Body of pancreas (tissue), 4 donors: ENCODE measurements around the gene LRRFIP1. TPM values are rescaled to one million over a fixed set of nuclear protein-coding genes. Genes with fewer than 3 reads are reported as not detected.
A peak's percentile ranks its signal among the peaks of the same experiment; 100 is the strongest.

ENCODE experiments used
- ATAC-seq: fragments of 150-250 bp; one replicate; pipeline ENCODE4 v1.9.1; 2016
- DNase-seq, 4 donors: peaks; one replicate each; pipeline ENCODE4 v3.0.0-alpha.2; 2019
- H3K27ac ChIP-seq, 4 donors: fragments of 200-600 bp; sonication (generic); 1 replicate in 3 of 4; 2 replicates in 1 of 4; pipeline versions ENCODE4 v1.5.1 to v1.6.1; 2016 to 2019; ENCODE audit warnings: mild to moderate bottlenecking in 1 of 4, mixed read lengths in 1 of 4, moderate library complexity in 1 of 4
- H3K27me3 ChIP-seq, 2 donors: fragments of 200-600 bp; sonication (generic); one replicate each; pipeline ENCODE4 v1.6.0; 2016; ENCODE audit warnings: mild to moderate bottlenecking in 1 of 2
- H3K36me3 ChIP-seq, 2 donors: fragments of 200-600 bp; sonication (generic); replicated peaks in 1 of 2; 2 replicates each; pipeline ENCODE4 v1.5.1; 2016; ENCODE audit warnings: low read depth in 2 of 2; ENCODE audit not compliant: insufficient read depth in 1 of 2
- H3K4me1 ChIP-seq: fragments of 200-600 bp; sonication (generic); one replicate; pipeline ENCODE4 v1.6.0; 2016
- H3K4me3 ChIP-seq, 2 donors: fragments of 200-600 bp; sonication (generic); 1 replicate in 1 of 2; 2 replicates in 1 of 2; pipeline ENCODE4 v1.5.1; 2016 to 2019
- H3K9me3 ChIP-seq, 3 donors: fragments of 200-600 bp; sonication (generic); 1 replicate in 2 of 3; 2 replicates in 1 of 3; pipeline ENCODE4 v1.5.1; 2016
- POLR2A ChIP-seq, 3 donors: fragments of 450-650 bp; IDR thresholded peaks; one replicate each; pipeline ENCODE4 v1.6.1; 2016; ENCODE audit warnings: antibody characterized with exemption in 3 of 3, mild to moderate bottlenecking in 2 of 3
- WGBS, 2 donors: methylation state at CpG; one replicate each; pipeline ENCODE4 v1.1.5; 2017; 5-methylcytosine and 5-hydroxymethylcytosine counted together
- intact Hi-C: fragments of 100-400 bp; cut with DNase I; formaldehyde crosslinking; loops from one replicate; pipeline ENCODE4 v1.15.1; 2023
- total RNA-seq, 2 donors: library from RNA; depleted of rRNA; stranded (reverse); fragments of >200 nt; gene quantifications; one replicate each; pipeline ENCODE4 v1.1.0, GENCODE V29; 2016
- TF ChIP-seq, protein P1 (sequence below), 7 experiments: fragments of 450-650 bp in 4 of 7; fragments of 200-600 bp in 3 of 7; sonication (generic) in 3 of 7; IDR thresholded peaks; one replicate each; pipeline ENCODE4 v1.5.1; 2016 to 2019; ENCODE audit warnings: antibody characterized with exemption in 7 of 7

LRRFIP1 gene
- total RNA-seq, 2 donors from 2014 or later: 49.8 to 57.1 TPM

DNA sequence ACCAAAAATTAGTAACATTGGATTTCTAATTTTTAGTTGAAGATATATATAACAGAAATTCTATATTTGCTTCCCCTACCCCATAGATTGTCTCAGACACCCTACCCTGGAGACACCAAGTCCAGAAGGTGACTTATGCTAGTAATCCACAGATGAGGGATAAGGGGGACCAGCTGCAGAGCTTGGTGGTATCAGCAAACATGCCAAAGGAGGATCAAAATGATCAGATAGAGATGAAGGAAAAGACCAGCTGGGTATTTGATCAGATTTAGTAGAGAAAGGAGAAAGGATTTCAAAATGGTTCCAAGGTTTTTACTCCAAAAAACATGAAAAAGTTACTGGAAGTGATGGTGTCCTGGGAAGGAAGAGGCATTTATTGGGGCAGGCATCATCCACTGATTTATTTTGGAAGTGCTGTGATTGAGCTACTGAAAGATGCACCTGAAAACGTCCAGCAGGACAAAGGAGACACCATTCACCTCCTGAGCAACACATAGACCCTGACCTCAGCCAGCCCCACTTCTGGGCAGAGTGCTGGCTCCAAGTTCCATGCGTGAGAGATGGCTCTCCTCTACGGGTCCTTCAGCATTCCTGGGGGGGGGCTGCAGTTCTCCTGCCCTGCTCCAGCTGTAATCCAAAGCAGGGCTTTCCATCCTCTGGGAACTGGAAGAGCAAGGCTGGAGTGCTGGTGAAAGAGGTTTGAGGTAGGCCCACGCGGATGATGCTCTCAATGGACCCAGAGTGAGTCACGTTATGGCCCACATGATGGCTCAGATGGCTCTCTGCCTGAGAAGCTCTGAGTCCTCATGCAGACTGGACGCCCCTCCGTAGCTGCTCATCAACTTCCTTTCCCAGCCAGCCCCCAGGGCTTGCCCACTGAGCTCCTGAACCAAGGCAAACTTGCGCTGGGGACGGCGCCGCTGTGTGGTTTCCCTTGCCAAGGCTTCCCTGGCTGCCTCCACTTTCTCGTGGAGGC lies 3.7 kb upstream of the LRRFIP1 start:
- no peaks in the 10 kb centered on the region for H3K36me3 ChIP-seq
- 80 to 86% methylated on average over 13 of the region's 13 CpGs for WGBS, 2 donors
- no peaks in the 10 kb centered on the region for H3K27me3 ChIP-seq
- no peak for DNase-seq
- no peak for TF ChIP-seq POLR2A (IDR thresholded peaks at IDR 0.05)
- TF ChIP-seq, protein P1, sequence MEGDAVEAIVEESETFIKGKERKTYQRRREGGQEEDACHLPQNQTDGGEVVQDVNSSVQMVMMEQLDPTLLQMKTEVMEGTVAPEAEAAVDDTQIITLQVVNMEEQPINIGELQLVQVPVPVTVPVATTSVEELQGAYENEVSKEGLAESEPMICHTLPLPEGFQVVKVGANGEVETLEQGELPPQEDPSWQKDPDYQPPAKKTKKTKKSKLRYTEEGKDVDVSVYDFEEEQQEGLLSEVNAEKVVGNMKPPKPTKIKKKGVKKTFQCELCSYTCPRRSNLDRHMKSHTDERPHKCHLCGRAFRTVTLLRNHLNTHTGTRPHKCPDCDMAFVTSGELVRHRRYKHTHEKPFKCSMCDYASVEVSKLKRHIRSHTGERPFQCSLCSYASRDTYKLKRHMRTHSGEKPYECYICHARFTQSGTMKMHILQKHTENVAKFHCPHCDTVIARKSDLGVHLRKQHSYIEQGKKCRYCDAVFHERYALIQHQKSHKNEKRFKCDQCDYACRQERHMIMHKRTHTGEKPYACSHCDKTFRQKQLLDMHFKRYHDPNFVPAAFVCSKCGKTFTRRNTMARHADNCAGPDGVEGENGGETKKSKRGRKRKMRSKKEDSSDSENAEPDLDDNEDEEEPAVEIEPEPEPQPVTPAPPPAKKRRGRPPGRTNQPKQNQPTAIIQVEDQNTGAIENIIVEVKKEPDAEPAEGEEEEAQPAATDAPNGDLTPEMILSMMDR (IDR thresholded peaks at IDR 0.05): no peak
- H3K27ac ChIP-seq: no peak overlapping the region
- intact Hi-C loops: no loop called here
- H3K4me1 ChIP-seq: peaks cover 14% of the 10 kb centered on the region
- no peaks in the 10 kb centered on the region for H3K9me3 ChIP-seq
- ATAC-seq: no peak
- H3K4me3 ChIP-seq: no peak overlapping the region

DNA sequence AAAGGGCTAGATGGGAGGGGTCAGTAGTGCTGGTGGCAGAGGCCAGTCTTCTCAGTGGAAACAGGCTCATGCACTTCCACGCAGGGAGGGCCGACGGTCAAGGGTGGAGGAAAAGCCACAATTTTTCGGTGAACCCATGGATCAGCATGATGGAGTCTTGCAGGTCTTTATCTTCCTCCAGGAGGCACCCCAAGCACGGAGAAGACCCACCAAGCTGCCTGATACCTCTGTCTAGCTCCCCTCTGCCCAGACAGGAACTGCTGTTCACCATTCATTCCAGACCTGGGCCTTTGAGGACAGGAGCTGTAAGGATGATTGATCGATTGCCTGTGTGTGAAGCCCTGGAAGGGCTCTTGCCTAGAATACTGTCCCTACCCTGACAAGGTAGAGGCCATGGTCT lies 2.8 kb upstream of the LRRFIP1 start:
- H3K27me3 ChIP-seq: no peaks in the 10 kb centered on the region
- H3K4me1 ChIP-seq: peaks cover 22% of the 10 kb centered on the region
- no peak overlapping the region for H3K27ac ChIP-seq
- no peak overlapping the region for H3K4me3 ChIP-seq
- TF ChIP-seq, protein P1 (IDR thresholded peaks at IDR 0.05): peak in 1 of 7 experiments; percentile 20
- TF ChIP-seq POLR2A (IDR thresholded peaks at IDR 0.05): no peak
- ATAC-seq (no peak), DNase-seq (no peak)
- 71 to 83% methylated on average over 4 to 6 of the region's 6 CpGs for WGBS, 2 donors
- intact Hi-C loops: no loop called here
- no peaks in the 10 kb centered on the region for H3K36me3 ChIP-seq
- no peaks in the 10 kb centered on the region for H3K9me3 ChIP-seq

DNA sequence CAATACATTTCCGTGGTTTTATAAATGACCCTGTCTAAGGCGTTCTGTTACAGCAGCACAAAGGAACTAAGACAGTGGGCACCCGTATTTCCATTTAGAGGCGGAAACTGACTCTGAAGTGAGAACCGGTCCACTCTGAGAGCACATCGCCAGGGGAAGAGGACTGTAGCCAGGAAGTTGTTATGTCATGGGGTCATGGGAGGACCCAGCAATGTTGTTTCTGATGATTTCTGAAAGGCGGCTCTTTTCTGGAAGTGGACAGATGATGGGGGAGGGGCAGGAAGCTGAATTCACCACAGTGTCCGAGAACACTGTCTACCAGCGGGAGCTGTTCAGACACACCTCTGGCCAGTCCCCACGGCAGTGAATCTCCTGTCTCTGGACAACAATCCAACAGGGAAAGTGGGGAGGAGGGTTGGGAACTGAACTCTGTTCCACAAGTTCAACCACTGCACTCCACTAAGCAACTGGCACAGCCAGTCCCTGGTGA lies 2.1 kb upstream of the LRRFIP1 start:
- no peak for ATAC-seq
- Histone ChIP-seq H3K36me3 (no peaks in the 10 kb centered on the region), H3K27me3 (no peaks in the 10 kb centered on the region), H3K4me1 (peaks cover 29% of the 10 kb centered on the region), H3K9me3 (no peaks in the 10 kb centered on the region), H3K4me3 (no peak overlapping the region), H3K27ac (peak overlapping the region in 2 of 4 donors; percentile 42)
- TF ChIP-seq, protein P1 (IDR thresholded peaks at IDR 0.05): no peak
- 69 to 94% methylated on average over 6 to 10 of the region's 10 CpGs for WGBS, 2 donors
- intact Hi-C loops: no loop called here
- peak in 1 of 4 donors; percentile 63 for DNase-seq

DNA sequence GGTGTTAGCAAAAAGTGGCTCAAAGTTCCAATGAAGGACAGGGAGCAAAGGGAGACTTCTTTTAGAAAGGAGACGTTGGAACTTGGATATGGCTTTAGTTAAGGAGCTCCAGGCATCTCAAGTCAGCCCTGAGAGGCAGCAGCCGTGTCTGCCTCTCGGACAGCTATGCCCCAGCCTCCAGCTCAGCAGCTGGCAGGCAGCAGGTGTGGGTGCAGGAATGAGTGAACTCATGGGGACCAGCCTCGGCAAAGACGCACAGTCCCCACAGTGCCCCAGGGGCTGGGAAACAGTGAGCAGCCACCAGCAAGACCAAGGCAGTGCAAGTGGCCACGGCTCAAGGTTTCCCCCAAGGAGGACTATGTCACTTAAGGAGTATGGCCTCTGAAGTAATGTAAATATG lies 1.6 kb upstream of the LRRFIP1 start:
- 54 to 89% methylated on average over 3 to 6 of the region's 6 CpGs for WGBS, 2 donors
- no peaks in the 10 kb centered on the region for H3K27me3 ChIP-seq
- no peak for DNase-seq
- H3K4me3 ChIP-seq: no peak overlapping the region
- no peaks in the 10 kb centered on the region for H3K36me3 ChIP-seq
- intact Hi-C loops: no loop called here
- H3K9me3 ChIP-seq: no peaks in the 10 kb centered on the region
- H3K4me1 ChIP-seq: peaks cover 29% of the 10 kb centered on the region
- no peak for TF ChIP-seq POLR2A (IDR thresholded peaks at IDR 0.05)
- TF ChIP-seq, protein P1 (IDR thresholded peaks at IDR 0.05): no peak
- H3K27ac ChIP-seq: peak overlapping the region in 2 of 4 donors; percentile 42
- ATAC-seq: no peak
